Neural cell (in vitro differentiated cells): ENCODE results near the gene MAGI1. TPM values are rescaled to one million over a fixed set of nuclear protein-coding genes. Genes with fewer than 3 reads are reported as not detected.

Source experiments
- H2AFZ ChIP-seq: fragments of 200-600, 300-800 bp; sonication (generic), shearing (Covaris generic); 2 replicates; pipeline ENCODE4 v1.6.0; 2014; ENCODE audit warnings: low read depth, mild to moderate bottlenecking, antibody characterized with exemption, low read length, moderate library complexity
- H3F3A ChIP-seq: fragments of 200-600 bp; shearing (Covaris generic); 2 replicates; pipeline ENCODE4 v1.6.1; 2016; ENCODE audit warnings: mild to moderate bottlenecking, moderate library complexity, mixed read lengths, antibody characterized with exemption, low read length; ENCODE audit not compliant: insufficient read depth, poor library complexity, severe bottlenecking
- H3K27ac ChIP-seq: fragments of 200-600, 300-800 bp; sonication (generic), shearing (Covaris generic); 2 replicates; pipeline ENCODE4 v1.5.1; 2014; ENCODE audit warnings: mild to moderate bottlenecking, low read length, moderate library complexity
- H3K27me3 ChIP-seq: fragments of 300-800, 200-600 bp; sonication (generic), shearing (Covaris generic); 2 replicates; pipeline ENCODE4 v1.6.0; 2014; ENCODE audit warnings: mild to moderate bottlenecking, low read depth, low read length, moderate library complexity; ENCODE audit not compliant: insufficient read depth
- H3K36me3 ChIP-seq: fragments of 300-800, 200-600 bp; sonication (generic), shearing (Covaris generic); 2 replicates; pipeline ENCODE4 v1.5.1; 2014; ENCODE audit warnings: mild to moderate bottlenecking, antibody characterized with exemption, low read length, moderate library complexity; ENCODE audit not compliant: insufficient read depth
- H3K4me2 ChIP-seq: fragments of 300-800, 200-600 bp; sonication (generic), shearing (Covaris generic); 2 replicates; pipeline ENCODE4 v1.6.0; 2014; ENCODE audit warnings: mild to moderate bottlenecking, low read length
- H3K4me3 ChIP-seq: fragments of 300-800, 200-600 bp; sonication (generic), shearing (Covaris generic); 2 replicates; pipeline ENCODE4 v1.5.1; 2014; ENCODE audit warnings: mild to moderate bottlenecking, low read length, moderate library complexity
- H3K79me2 ChIP-seq: fragments of 200-600 bp; shearing (Covaris generic); replicated peaks from 2 replicates; pipeline ENCODE4 v1.6.0; 2014; ENCODE audit warnings: mild to moderate bottlenecking, low read length, moderate library complexity; ENCODE audit not compliant: insufficient read depth
- H3K9ac ChIP-seq: fragments of 300-800, 200-600 bp; sonication (generic), shearing (Covaris generic); 2 replicates; pipeline ENCODE4 v1.6.1; 2016; ENCODE audit warnings: mild to moderate bottlenecking, low read length, mixed read lengths
- H3K9me2 ChIP-seq: fragments of 200-600 bp; shearing (Covaris generic); 2 replicates; pipeline ENCODE4 v1.6.1; 2016; ENCODE audit warnings: mild to moderate bottlenecking, low read length, mixed read lengths; ENCODE audit not compliant: insufficient read depth
- H3K9me3 ChIP-seq: fragments of 200-600, 300-800 bp; sonication (generic), shearing (Covaris generic); 2 replicates; pipeline ENCODE4 v1.6.1; 2016; ENCODE audit warnings: mild to moderate bottlenecking, mixed run types, low read length, moderate library complexity, mixed read lengths
- H4K20me1 ChIP-seq: fragments of 200-600 bp; shearing (Covaris generic); 2 replicates; pipeline ENCODE4 v1.6.1; 2016; ENCODE audit warnings: mild to moderate bottlenecking, mixed run types; ENCODE audit not compliant: insufficient read depth
- EP300 ChIP-seq: fragments of 450-650 bp; conservative IDR thresholded peaks from 2 replicates; pipeline ENCODE4 v1.6.1; 2014; ENCODE audit warnings: antibody characterized with exemption, mild to moderate bottlenecking, moderate library complexity; ENCODE audit not compliant: poor library complexity, severe bottlenecking
- EZH2 ChIP-seq: fragments of 200-600, 300-800 bp; shearing (Covaris generic), sonication (generic); IDR thresholded peaks from 2 replicates; pipeline ENCODE4 v1.6.1; 2014; ENCODE audit warnings: antibody characterized with exemption, low read length, borderline replicate concordance, mild to moderate bottlenecking; ENCODE audit not compliant: insufficient read depth, poor library complexity, severe bottlenecking
- MXI1 ChIP-seq: fragments of 450-650 bp; conservative IDR thresholded peaks from 2 replicates; pipeline ENCODE4 v1.6.1; 2014; ENCODE audit warnings: antibody characterized with exemption, mild to moderate bottlenecking; ENCODE audit not compliant: poor library complexity, severe bottlenecking
- POLR2AphosphoS5 ChIP-seq: IDR thresholded peaks from 2 replicates; pipeline ENCODE4 v1.6.1; 2012
- RAD21 ChIP-seq: fragments of 450-650 bp; conservative IDR thresholded peaks from 2 replicates; pipeline ENCODE4 v1.6.1; 2014; ENCODE audit warnings: antibody characterized with exemption, mild to moderate bottlenecking, moderate library complexity
- REST ChIP-seq: IDR thresholded peaks from 2 replicates; pipeline ENCODE4 v1.6.1; 2012; ENCODE audit warnings: borderline replicate concordance
- SMC3 ChIP-seq: fragments of 450-650 bp; conservative IDR thresholded peaks from 2 replicates; pipeline ENCODE4 v1.6.1; 2014; ENCODE audit warnings: antibody characterized with exemption, mild to moderate bottlenecking, moderate library complexity; ENCODE audit not compliant: poor library complexity
- TAF1 ChIP-seq: IDR thresholded peaks from 2 replicates; pipeline ENCODE4 v1.6.1; 2012; ENCODE audit warnings: low read depth
- polyA plus RNA-seq: library from polyadenylated mRNA; depleted of rRNA; stranded (reverse); fragments of >200 nt; gene quantifications from 2 replicates; pipeline ENCODE4 v1.2.3, GENCODE V29; 2014
- TF ChIP-seq, protein P1 (sequence below): fragments of 450-650 bp; IDR thresholded peaks from 2 replicates; pipeline ENCODE4 v1.5.1; 2014; ENCODE audit warnings: antibody characterized with exemption, mild to moderate bottlenecking, moderate library complexity; ENCODE audit not compliant: poor library complexity, severe bottlenecking

Gene MAGI1
- polyA plus RNA-seq, 1 donor from 2014 or later, result 44.7 TPM

- Histone ChIP-seq H3K27ac (no peak overlapping the region), H3K4me3 (no peak overlapping the region), H4K20me1 (no peaks in the 10 kb centered on the region), H3K9ac (no peak overlapping the region), H3K9me2 (no peaks in the 10 kb centered on the region), H3K36me3 (no peaks in the 10 kb centered on the region), H3K27me3 (no peaks in the 10 kb centered on the region), H3F3A (no peaks in the 10 kb centered on the region), H3K4me2 (no peak overlapping the region), H2AFZ (no peak overlapping the region), H3K79me2 (no peaks in the 10 kb centered on the region), H3K9me3 (no peaks in the 10 kb centered on the region)
- no peak for TF ChIP-seq RAD21
- no peak for TF ChIP-seq MXI1
- TF ChIP-seq, protein P1, sequence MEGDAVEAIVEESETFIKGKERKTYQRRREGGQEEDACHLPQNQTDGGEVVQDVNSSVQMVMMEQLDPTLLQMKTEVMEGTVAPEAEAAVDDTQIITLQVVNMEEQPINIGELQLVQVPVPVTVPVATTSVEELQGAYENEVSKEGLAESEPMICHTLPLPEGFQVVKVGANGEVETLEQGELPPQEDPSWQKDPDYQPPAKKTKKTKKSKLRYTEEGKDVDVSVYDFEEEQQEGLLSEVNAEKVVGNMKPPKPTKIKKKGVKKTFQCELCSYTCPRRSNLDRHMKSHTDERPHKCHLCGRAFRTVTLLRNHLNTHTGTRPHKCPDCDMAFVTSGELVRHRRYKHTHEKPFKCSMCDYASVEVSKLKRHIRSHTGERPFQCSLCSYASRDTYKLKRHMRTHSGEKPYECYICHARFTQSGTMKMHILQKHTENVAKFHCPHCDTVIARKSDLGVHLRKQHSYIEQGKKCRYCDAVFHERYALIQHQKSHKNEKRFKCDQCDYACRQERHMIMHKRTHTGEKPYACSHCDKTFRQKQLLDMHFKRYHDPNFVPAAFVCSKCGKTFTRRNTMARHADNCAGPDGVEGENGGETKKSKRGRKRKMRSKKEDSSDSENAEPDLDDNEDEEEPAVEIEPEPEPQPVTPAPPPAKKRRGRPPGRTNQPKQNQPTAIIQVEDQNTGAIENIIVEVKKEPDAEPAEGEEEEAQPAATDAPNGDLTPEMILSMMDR, result no peak
- TF ChIP-seq EP300, result no peak
- TF ChIP-seq SMC3, result no peak
- TF ChIP-seq REST, result no peak
- no peak for TF ChIP-seq TAF1
- no peak for TF ChIP-seq EZH2
- no peak for TF ChIP-seq POLR2AphosphoS5
These were observed 123.9 kb downstream of the MAGI1 start for GRCh38 chr3:65914740-65915367.

DNA sequence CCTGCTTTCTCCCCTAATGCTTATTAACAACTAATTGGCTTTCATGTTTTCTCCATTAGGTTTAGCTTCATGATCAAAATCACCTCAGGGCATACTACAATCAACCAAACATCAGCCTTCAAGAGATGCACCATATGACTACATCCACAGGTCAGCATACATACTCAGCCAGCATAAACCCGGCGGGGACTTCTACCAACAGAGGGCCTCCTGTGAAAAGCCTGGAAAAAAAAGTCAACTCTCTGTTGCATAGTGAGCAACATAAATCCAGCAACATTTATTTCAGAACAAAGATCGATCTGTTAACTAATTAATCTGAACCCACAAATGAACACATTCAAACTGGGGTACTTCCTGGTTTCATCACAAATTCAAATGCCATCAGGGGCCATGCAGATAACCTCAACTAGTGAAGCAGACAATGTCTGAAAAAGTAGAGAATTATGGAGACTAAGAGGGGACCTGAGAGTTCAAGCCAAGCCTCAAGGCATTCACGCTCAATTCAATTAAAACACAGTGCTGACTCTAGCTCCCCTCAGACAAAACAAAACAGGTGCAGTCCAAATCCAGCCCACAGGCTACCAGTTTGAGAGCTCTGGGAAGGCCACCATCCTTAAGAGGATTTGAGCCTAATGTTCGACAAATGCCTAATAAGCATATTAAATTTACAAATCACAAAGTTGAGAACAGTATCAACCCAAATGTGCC lies 124.5 kb downstream of the MAGI1 start:
- H3K9me3 ChIP-seq, result no peaks in the 10 kb centered on the region
- no peaks in the 10 kb centered on the region for H3K79me2 ChIP-seq
- H3K4me2 ChIP-seq, result no peak overlapping the region
- no peak overlapping the region for H3K9ac ChIP-seq
- TF ChIP-seq REST (no peak), MXI1 (no peak), SMC3 (no peak), RAD21 (no peak), EP300 (no peak), TAF1 (no peak), POLR2AphosphoS5 (no peak)
- TF ChIP-seq, protein P1, result no peak
- H3F3A ChIP-seq, result no peaks in the 10 kb centered on the region
- H4K20me1 ChIP-seq, result no peaks in the 10 kb centered on the region
- H3K4me3 ChIP-seq, result no peak overlapping the region
- no peaks in the 10 kb centered on the region for H3K27me3 ChIP-seq
- H3K27ac ChIP-seq, result no peak overlapping the region
- no peaks in the 10 kb centered on the region for H3K36me3 ChIP-seq
- no peak overlapping the region for H2AFZ ChIP-seq
- H3K9me2 ChIP-seq, result no peaks in the 10 kb centered on the region
